Left cardiac atrium (tissue), 4 donors: ENCODE data around the gene MAP3K13. TPM values are rescaled to one million over a fixed set of nuclear protein-coding genes. Genes with fewer than 3 reads are reported as not detected.
A peak's percentile ranks its signal among the peaks of the same experiment; 100 is the strongest.
"Not testable (repeated sequence)": the region's sequence is repeated elsewhere in the genome, so short reads cannot be mapped to it uniquely, and the experiment has no call there.

Source experiments
- ATAC-seq, 2 donors: fragments of 200-7000 bp; cut with Tn5 transposase; one replicate each; pipeline ENCODE4 v1.9.1; 2020; ENCODE audit warnings: mild to moderate bottlenecking in 2 of 2, moderate library complexity in 2 of 2
- DNase-seq: peaks from one replicate; pipeline ENCODE4 v3.0.0-alpha.2; 2020
- intact Hi-C, 2 donors: fragments of 100-400 bp; cut with DNase I; formaldehyde crosslinking; loops; one replicate each; pipeline versions ENCODE4 v1.14.1 to v1.15.1; 2022 to 2023
- total RNA-seq, 2 donors: library from RNA; stranded (reverse); fragmentation: NEBNext Ultra II Directional; extraction: Animal tissue kit (Norgen Biotek cat#: 25700); gene quantifications; one replicate each; pipeline ENCODE4 v1.2.1, GENCODE V29; 2021
- donor health status: DM: no; HTN: yes; CAD: no.
- donor health status: DM: no; HTN: yes; CAD: no; lungs with severe emphysema.
- donor health status: DM: yes; HTN: yes; CAD: no.
- donor health status: Dilated cardiomyopathy.

The MAP3K13 gene
- total RNA-seq, 2 donors from 2014 or later: 12.5 to 16.2 TPM

GRCh38 chr3:185420762-185421161 is 57.8 kb downstream of the MAP3K13 start:
- intact Hi-C loops: no loop called here
- no peak for DNase-seq
- ATAC-seq: no peak

- DNase-seq: no peak
- intact Hi-C loops: no loop called here
Observed at GRCh38 chr3:185421577-185422232, 58.8 kb downstream of the MAP3K13 start.

GRCh38 chr3:185422677-185423076 is 59.7 kb downstream of the MAP3K13 start:
- DNase-seq (no peak), ATAC-seq (no peak)
- intact Hi-C loops: no loop called here

More at GRCh38 chr3:185421577-185422232, 58.8 kb downstream of the MAP3K13 start:
- ATAC-seq: no peak

GRCh38 chr3:185423178-185423577 is 60.2 kb downstream of the MAP3K13 start:
- intact Hi-C loops: no loop called here
- DNase-seq (peak; percentile 20), ATAC-seq (peak in 1 of 2 donors; percentile 47)

- ATAC-seq (no peak), DNase-seq (no peak)
- intact Hi-C loops: no loop called here
Observed at GRCh38 chr3:185424435-185424834, 61.5 kb downstream of the MAP3K13 start.

GRCh38 chr3:185430375-185430774 is 67.4 kb downstream of the MAP3K13 start:
- ATAC-seq (no peak), DNase-seq (no peak)
- intact Hi-C loops: no loop called here

GRCh38 chr3:185439745-185440466 is 77.0 kb downstream of the MAP3K13 start:
- no peak for DNase-seq
- intact Hi-C loops: no loop called here

GRCh38 chr3:185442031-185442430 is 79.1 kb downstream of the MAP3K13 start:
- intact Hi-C loops: no loop called here
- no peak for DNase-seq

More at GRCh38 chr3:185439745-185440466, 77.0 kb downstream of the MAP3K13 start:
- ATAC-seq: no peak

GRCh38 chr3:185444329-185444728 is 81.4 kb downstream of the MAP3K13 start:
- no peak for DNase-seq
- ATAC-seq: no peak

More at GRCh38 chr3:185442031-185442430, 79.1 kb downstream of the MAP3K13 start:
- ATAC-seq: no peak

GRCh38 chr3:185448107-185448506 is 85.2 kb downstream of the MAP3K13 start:
- ATAC-seq (no peak), DNase-seq (no peak)
- intact Hi-C loops: no loop called here

More at GRCh38 chr3:185444329-185444728, 81.4 kb downstream of the MAP3K13 start:
- intact Hi-C loops: no loop called here

GRCh38 chr3:185451432-185451831 is 88.5 kb downstream of the MAP3K13 start:
- intact Hi-C loops, ATAC-seq, DNase-seq: not testable (repeated sequence)

GRCh38 chr3:185457376-185457775 is 94.4 kb downstream of the MAP3K13 start:
- no peak for DNase-seq
- ATAC-seq: no peak
- intact Hi-C loops: no loop called here

GRCh38 chr3:185460309-185460708 is 97.4 kb downstream of the MAP3K13 start:
- ATAC-seq (no peak), DNase-seq (no peak)
- intact Hi-C loops: no loop called here

- no peak for ATAC-seq
- no peak for DNase-seq
- intact Hi-C loops: no loop called here
Observed at GRCh38 chr3:185460719-185461350, 97.9 kb downstream of the MAP3K13 start.

GRCh38 chr3:185465471-185465870 is 102.5 kb downstream of the MAP3K13 start:
- intact Hi-C loops: no loop called here
- DNase-seq (no peak), ATAC-seq (no peak)

GRCh38 chr3:185466123-185466522 is 103.2 kb downstream of the MAP3K13 start:
- ATAC-seq, intact Hi-C loops, DNase-seq: not testable (repeated sequence)

- intact Hi-C loops: no loop called here
- ATAC-seq (no peak), DNase-seq (no peak)
Observed at GRCh38 chr3:185469542-185469941, 106.6 kb downstream of the MAP3K13 start.

- no peak for DNase-seq
- intact Hi-C loops: no loop called here
- ATAC-seq: no peak
Observed at GRCh38 chr3:185470323-185470722, 107.4 kb downstream of the MAP3K13 start.

GRCh38 chr3:185473290-185473815 is 110.4 kb downstream of the MAP3K13 start:
- intact Hi-C loops: no loop called here
- ATAC-seq (no peak), DNase-seq (no peak)

- intact Hi-C loops, DNase-seq, ATAC-seq: not testable (repeated sequence)
Observed at GRCh38 chr3:185474922-185475321, 112.0 kb downstream of the MAP3K13 start.
